ENCODE measurements around the gene MRPL53. TPM values are rescaled to one million over a fixed set of nuclear protein-coding genes. Genes with fewer than 3 reads are reported as not detected.
A peak's percentile ranks its signal among the peaks of the same experiment; 100 is the strongest.

Gene MRPL53
- total and polyA plus RNA-seq, 2 of the 13 experiments (the other 11 are each of a cell fraction or from before 2014, with no cell fraction given), result 34.3 to 51.9 TPM

GRCh38 chr2:74497777-74498499, 25.5 kb upstream of the MRPL53 start (continued):
- TF ChIP-seq KMT2A (CRISPR knock-in tag; IDR thresholded peaks at IDR 0.05) (peak; percentile 10; the same call in 1 of the 2 replicates), CEBPZ (IDR thresholded peaks at IDR 0.05; ENCODE audit: low read length) (no peak), CEBPB (IDR thresholded peaks at IDR 0.05; ENCODE audit: borderline replicate concordance, low read depth, low read length) (no peak), NONO (IDR thresholded peaks at IDR 0.05) (no peak), NONO (CRISPR knock-in tag; conservative IDR thresholded peaks at IDR 0.05) (0 out of 2 replicates have a peak, but pooled peaks have one; percentile 12), GPBP1L1 (CRISPR knock-in tag; IDR thresholded peaks at IDR 0.05) (no peak), SP140L (CRISPR knock-in tag; IDR thresholded peaks at IDR 0.05; ENCODE audit: borderline replicate concordance) (no peak), ZNF674 (CRISPR knock-in tag; IDR thresholded peaks at IDR 0.05; ENCODE audit: low read depth) (no peak), ZNF670 (CRISPR knock-in tag; IDR thresholded peaks at IDR 0.05; ENCODE audit: borderline replicate concordance) (no peak), CC2D1A (CRISPR knock-in tag; IDR thresholded peaks at IDR 0.05) (no peak), HDAC6 (IDR thresholded peaks at IDR 0.05; ENCODE audit: low read depth, low read length) (no peak), ZMAT3 (CRISPR knock-in tag; conservative IDR thresholded peaks at IDR 0.05) (no peak), NFE2 (CRISPR knock-in tag; IDR thresholded peaks at IDR 0.05) (no peak), ZNF253 (CRISPR knock-in tag; IDR thresholded peaks at IDR 0.05; ENCODE audit: borderline replicate concordance) (no peak), RCOR2 (CRISPR knock-in tag; IDR thresholded peaks at IDR 0.05) (no peak), ZNF446 (CRISPR knock-in tag; IDR thresholded peaks at IDR 0.05) (no peak; the same call in 1 of the 2 replicates), ZNF790 (CRISPR knock-in tag; IDR thresholded peaks at IDR 0.05; ENCODE audit: borderline replicate concordance) (no peak), YY1 (IDR thresholded peaks at IDR 0.05; ENCODE audit: insufficient read depth, insufficient replicate concordance, low read depth, low read length) (peak; percentile 20), TCF12 (IDR thresholded peaks at IDR 0.05) (no peak), TCF12 (CRISPR knock-in tag; IDR thresholded peaks at IDR 0.05) (no peak), ZFP1 (CRISPR knock-in tag; IDR thresholded peaks at IDR 0.05) (no peak)
- TF ChIP-seq, protein P1, sequence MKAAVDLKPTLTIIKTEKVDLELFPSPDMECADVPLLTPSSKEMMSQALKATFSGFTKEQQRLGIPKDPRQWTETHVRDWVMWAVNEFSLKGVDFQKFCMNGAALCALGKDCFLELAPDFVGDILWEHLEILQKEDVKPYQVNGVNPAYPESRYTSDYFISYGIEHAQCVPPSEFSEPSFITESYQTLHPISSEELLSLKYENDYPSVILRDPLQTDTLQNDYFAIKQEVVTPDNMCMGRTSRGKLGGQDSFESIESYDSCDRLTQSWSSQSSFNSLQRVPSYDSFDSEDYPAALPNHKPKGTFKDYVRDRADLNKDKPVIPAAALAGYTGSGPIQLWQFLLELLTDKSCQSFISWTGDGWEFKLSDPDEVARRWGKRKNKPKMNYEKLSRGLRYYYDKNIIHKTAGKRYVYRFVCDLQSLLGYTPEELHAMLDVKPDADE (CRISPR knock-in tag; IDR thresholded peaks at IDR 0.05), result peak; percentile 49; the same call in 1 of the 2 replicates
- TF ChIP-seq, protein P2, sequence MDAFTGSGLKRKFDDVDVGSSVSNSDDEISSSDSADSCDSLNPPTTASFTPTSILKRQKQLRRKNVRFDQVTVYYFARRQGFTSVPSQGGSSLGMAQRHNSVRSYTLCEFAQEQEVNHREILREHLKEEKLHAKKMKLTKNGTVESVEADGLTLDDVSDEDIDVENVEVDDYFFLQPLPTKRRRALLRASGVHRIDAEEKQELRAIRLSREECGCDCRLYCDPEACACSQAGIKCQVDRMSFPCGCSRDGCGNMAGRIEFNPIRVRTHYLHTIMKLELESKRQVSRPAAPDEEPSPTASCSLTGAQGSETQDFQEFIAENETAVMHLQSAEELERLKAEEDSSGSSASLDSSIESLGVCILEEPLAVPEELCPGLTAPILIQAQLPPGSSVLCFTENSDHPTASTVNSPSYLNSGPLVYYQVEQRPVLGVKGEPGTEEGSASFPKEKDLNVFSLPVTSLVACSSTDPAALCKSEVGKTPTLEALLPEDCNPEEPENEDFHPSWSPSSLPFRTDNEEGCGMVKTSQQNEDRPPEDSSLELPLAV (CRISPR knock-in tag; conservative IDR thresholded peaks at IDR 0.05; ENCODE audit: low read depth), result 0 out of 2 replicates have a peak, but pooled peaks have one; percentile 44

Measured in HepG2 (cell line).